ENCODE measurements around the gene SPECC1.
"Not testable (repeated sequence)": the region's sequence is repeated elsewhere in the genome, so short reads cannot be mapped to it uniquely, and the experiment has no call there.

SPECC1 gene

DNA sequence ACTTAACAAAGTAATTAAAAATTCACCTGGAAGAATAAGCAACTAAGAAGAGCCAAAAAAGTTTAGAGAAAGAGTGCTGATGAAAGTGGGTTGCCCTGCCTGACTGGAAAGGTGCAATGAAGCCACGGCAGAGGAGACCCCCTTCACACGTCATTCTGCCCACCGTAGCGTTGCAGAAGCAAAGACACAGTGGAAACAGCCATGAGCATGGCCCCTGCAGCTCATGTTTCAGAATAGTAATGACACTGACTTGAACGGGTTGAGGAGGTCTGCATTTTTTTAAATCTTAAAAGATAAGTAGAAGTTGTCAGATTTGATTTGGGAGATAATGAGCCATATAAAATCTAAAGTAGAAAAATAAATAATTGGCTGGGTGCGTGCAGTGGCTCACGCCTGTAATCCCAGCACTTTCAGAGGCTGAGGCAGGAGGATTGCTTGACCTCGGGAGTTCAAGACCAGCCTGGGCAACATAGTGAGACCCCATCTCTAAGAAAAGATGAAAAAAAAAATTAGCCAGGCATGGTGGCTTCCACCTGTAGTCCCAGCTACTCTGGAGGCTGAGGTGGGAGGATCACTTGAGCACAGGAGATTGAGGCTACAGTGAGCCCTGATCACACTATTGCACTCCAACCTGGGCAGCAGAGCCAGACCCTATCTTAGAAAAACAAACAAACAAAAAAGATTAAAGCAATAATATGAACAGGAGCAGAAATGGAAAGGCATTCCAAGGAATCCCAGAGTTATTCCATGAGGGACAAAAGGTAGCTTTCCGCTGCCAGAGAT lies 273.6 kb downstream of the SPECC1 start:
- no peak for DNase-seq

DNA sequence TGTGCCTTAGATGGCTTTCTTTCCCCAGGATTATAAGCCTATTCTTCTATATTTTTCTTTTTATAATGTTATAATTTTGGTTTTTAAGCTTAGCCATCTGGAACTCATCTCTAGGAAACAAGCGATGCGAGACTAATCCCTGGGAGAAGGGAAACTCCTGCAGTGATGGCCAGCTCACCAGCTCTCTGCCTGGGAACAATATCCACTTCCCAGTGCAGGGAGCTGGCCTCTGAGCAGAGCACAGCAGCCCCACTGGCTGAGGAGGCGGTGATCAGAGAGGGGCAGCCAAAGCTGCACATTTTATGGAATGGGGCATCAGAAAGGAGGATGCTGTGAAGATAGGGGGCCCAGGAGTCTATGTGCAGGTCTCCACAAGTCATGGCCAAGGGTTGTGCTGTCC lies 274.9 kb downstream of the SPECC1 start:
- no peak for DNase-seq

DNA sequence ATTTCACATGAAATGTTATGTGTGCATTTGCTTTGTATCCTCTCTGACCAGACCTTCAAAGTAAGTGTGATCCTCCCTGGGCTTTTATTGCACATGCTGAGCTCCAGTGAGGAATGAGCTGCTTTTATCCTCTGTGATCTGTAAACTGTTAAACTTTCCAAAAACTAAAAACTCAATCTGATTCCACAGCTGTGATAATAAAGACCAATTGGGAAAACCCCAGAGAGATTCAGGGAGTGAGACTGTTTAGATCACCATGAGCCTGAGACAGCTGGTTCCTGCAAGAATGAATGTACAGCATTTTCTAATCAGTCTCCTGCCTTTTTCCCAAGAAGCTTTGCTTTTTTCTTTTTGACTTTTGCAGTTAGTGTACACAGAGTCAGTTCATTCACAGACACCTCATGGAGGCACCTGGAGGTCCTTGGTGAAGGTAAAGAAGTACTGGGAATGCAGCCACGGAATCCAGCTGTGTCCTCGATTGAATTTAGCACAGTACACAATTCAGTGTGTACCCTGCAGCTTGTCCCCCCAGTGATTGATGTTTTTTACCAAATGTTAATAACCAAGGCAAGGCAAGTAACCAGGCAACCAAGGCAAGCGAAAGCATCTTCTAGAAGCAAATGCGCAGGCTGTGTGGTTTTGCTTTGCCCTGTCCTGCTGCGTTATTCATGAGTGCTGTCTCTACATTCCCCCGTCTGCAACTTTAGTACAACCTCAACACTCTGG lies 275.6 kb downstream of the SPECC1 start:
- DNase-seq: no peak

DNA sequence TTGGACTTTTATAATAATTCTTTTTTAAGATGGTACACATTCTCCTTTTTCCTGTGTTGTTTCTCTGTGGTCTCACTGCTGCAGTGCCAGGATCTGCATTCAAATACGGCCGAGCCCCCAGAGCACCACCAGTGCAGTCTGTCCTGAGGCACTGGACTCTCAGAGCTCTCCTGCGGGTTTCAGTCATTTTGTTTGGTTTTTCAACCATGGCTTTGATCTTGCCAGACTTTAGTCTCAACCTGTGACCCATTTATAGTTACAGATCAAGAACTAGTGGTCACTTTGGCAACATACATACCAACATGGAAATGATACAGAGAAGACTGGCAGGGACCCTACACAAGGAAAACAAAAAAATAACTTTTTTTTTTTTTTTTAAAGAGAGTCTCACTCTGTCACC lies 280.8 kb downstream of the SPECC1 start:
- DNase-seq: no peak

DNA sequence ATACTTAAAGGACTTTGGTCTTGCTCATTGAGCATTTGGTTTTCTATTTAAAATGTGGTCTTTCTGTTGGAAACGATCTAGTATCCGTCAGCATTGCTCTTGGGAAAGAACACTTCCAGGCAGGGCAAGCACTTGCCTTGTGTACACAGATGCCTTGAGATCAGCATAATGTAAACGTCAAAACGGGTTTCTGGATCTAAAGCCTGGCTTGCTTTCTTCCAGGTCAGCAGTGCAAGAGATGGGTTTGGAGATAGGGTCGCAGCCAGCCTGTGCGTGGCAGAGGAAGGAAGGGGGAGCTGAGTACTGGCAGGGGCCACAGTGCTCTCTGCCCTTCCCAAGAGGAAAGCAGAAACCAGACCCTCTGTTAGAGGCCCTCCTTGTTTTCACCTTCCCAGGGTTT lies 282.7 kb downstream of the SPECC1 start:
- no peak for DNase-seq

DNA sequence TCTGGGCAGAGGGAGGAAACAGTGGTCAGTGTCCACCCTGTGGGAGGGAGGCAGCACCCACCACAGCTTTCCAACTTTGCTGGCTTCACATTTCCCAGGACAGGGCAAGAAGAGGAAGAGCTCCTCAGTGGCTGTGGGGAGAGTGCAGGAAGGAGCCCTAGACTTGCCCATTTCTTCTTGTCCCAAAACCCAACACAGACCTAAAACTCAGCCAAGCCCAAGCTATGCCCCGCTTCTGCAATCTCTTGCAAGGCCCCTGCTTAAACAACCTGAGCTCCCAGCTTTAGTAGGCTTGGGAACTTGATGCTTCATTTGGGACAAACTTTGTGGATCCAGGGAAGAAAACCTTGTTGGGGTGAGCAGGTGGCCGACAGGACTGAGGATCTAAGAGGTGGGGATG lies 284.3 kb downstream of the SPECC1 start:
- DNase-seq: no peak

DNA sequence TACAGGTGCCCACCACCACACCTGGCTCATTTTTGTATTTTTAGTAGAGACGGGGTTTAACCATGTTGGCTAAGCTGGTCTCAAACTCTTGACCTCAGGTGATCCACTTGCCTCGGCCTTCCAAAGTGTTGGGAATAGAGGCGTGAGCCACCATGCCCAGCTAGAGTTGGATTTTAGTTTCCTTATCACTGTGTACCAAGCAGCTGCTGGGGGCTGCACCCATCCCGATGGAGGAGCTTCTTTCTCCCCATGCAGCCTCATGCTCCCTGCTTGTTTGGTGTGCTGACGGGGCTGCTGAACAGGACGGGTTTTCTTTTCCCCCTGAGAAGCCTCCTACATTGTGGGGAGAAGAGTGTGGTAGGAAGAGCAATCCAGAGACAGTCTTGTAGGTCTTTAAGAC lies 285.0 kb downstream of the SPECC1 start:
- DNase-seq: no peak

DNA sequence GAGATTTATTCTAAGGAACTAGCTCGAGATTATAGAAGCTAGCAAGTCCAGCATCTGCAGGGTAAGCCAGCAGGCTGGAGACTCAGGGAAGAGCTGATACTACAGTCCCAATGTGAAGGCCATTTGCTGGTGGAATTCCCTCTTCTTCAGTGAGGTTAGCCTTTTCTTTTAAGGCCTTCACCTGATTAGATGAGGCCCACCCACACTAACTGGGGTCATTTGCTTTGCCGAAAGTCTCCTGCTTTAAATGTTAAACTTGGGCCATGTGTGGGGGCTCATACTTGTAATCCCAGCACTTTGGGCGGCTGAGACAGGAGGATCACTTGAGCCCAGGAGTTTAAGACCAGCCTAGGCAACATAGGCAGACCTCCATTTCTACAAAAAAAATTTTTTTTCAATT lies 289.9 kb downstream of the SPECC1 start:
- no peak for DNase-seq

DNA sequence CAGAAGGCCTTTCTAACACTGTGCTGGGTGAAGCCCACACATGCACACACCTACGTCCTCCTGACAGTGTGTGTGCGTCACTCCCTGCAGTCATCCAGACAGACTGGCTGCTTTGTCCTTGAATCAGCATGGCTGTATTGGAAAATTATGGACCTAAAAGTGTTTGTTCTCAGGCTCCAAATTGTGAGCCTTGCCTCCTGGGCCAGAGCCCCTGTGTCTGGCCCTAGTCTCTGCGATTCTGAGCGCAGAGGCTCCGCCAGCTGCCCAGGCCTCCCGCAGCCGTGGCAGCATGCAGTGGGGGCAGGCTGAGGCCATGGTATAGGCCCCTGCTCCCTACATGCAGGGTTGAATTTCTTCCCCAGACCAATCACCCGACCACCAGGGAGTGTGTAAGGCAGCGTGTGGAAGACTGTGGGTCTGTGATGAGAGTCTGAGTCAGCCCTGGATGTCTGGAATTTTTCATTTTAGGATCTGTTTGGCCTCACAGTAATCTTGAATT lies 291.3 kb downstream of the SPECC1 start:
- no peak for DNase-seq

DNA sequence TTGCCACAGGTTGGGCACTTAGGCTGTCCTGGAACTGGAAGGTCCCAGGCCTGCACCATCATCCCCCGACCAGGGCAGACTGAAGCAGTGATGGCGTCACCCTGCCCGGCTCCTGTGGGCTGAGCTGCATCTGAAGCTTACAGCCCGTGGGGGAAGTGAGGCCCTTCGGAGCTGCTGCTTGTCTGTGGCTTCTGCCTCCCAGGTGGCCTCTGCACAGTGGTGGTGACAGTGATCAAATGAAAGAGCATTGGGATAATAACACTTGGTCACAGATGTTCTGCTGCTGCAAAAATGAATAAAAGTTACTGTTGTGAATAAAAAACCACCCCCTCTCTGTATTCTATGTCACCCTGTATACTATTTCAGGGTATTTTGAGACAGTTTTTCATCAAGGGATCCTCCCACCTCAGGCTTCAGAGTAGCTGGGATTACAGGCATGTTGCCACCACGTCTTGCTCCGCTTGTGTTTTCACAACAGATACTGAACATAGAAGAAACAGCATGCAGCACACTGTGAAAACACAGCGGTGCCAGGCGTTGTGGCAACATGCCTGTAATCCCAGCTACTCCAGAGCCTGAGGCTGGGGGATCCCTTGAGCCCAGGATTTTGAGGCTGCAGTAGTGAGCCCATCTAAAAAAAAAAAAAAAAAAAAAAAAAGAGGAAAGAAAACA lies 293.2 kb downstream of the SPECC1 start:
- no peak for DNase-seq

DNA sequence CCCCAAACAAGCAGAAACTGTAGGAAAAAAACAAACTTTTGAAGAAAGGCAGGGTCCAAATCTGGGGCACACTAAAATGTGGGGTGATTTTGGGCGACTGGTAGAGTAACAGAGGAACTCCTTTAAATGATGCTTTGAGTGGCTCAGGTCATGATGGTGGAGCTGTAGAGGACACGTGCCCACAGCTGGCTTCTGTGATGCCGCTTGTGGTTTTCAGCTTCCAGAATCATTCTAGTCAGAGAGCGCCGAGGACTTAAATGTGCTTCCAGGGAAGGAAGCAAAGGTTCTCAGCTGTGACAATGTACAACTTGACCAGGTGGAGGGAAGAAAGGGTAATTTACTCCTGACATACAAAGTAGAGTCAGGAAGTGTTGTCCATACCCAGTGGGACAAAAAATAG lies 295.8 kb downstream of the SPECC1 start:
- DNase-seq: no peak

DNA sequence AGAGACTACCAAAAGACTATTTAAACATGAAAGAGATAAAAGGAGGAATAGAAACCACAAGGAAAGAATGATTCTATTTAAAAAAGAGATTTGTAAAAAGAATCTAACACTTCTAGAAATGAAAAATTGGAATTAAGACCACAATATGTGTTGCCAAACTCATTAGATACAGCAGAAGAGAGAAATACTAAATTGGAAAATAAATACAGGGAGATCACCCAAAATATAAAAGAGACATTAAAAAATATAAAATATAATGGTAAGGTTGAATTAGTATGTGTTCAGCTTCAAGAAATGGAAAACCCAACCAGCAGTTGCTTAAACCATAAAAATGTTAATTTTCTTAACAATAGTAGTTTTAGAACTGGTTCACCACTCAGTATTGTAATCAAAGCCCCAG lies 297.8 kb downstream of the SPECC1 start:
- DNase-seq: no peak

DNA sequence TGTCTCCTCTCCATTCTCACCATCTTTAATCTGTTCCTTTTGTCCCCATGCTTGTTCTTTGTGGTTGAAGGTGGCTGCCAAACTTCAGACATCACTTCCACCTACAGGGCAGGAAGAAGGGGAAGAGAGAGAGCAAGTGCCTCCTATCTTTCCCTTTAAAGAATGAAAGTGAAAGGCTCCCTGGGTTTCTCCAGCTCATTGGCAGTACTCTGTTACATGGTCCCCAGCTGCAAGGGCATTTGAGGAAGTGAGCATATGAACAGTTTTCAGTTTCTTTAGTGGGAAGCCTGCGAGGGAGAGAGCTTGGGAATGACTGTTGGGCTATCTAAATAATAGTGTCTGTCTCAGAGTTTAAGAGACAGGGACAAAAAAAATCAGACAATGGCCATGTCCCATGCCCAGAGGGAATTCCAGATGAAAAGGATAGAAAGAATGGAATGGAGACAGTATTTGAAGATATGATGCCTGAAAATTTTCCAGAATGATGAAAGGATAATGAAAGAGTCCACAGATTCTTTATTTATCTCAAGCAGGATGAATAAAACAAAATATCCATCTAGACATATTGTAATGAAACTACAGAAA lies 298.3 kb downstream of the SPECC1 start:
- DNase-seq: no peak

DNA sequence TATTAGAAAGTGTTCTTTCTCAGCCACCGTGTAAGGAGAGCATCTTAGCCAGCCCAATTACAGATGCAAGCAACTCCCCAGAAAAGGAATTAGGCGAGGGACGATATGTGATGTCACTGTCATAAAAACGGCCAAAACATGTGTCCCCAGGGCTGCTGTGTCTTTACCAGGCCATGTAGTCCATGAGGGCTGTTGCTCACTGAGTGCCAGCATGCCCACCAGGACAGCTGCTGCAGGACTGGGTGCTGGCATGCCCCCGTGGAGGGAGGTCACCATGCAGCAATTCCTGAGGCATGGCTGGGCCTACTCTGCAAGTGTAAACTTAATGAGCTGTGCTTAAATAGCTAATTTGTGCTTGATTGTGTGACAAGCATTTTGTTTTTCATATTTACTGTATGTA lies 301.3 kb downstream of the SPECC1 start:
- no peak for DNase-seq

DNA sequence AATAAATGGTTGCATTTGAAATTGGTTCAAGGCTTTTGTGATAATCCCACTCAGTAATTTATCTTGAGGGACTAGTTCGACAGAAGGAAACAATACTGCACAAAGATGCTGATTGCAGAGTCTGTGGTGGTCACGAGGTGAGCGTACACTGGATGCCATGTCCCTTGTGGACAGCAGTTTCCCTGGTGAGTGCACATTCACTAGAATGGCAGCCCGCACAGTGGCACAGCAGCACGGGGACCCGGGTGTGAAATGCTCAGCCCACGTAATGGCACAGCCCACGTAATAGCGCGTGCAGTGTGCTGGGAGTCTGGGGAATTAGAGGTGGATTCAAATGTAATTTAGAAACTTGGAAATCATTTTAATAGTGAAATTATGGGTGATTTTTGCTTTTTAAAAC lies 304.1 kb downstream of the SPECC1 start:
- no peak for DNase-seq

DNA sequence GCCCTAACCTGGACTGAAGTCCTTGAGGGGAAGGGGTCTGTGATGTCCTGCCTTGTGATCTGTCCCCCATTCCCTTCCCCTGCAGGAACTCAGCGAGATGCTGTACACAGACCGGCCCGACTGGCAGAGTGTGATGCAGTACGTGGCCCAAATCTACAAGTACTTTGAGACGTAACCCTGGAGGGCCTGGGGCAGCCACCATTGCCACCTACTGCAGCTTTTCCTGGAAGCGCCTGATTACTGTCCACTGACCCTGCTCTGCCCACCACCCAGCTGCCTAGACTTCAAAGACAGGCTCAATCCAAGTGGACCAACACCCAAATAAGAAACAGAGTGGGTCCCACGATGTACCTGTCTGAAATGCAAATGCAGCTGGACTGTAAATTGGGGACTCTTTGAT lies 304.7 kb downstream of the SPECC1 start:
- no peak for DNase-seq

DNA sequence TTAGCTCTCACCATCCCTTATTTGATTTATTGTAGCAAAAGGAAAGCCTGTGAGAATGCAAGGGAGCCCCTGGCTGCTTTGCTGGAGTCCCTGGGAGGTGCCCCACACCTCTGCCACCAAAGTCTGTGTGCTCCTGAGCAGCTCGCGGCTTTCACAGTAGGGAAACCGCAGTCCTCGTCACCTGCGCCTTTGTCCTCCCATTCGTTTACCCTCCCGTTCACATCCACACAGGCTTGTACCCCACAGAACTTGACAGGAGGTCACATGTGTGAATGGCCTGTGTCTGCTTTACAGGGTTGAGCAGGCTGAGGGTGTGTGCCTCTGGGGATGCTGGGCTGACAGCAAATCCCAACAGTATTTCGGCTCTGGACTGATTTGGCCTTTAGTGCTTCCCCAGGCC lies 305.7 kb downstream of the SPECC1 start:
- DNase-seq: no peak

DNA sequence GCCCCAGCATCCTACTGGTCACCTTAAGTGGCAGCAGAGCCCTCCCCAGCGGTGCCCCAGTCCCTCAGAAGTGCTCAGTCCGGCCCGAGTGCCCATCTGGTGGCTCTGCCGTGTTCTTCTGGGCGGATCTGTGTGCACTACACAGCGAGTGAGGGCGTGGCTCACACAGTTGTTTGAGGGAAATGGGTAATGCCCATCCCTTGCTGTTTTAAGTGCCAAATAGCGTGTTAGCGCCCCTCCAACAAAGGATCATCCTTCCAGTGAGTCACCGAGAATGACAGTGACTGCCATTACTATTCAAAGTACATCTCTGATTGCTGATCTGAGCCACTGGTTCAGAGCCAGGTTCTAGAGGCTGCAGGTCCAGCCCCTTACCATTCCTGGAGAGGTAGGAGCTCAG lies 306.2 kb downstream of the SPECC1 start:
- DNase-seq: no peak

DNA sequence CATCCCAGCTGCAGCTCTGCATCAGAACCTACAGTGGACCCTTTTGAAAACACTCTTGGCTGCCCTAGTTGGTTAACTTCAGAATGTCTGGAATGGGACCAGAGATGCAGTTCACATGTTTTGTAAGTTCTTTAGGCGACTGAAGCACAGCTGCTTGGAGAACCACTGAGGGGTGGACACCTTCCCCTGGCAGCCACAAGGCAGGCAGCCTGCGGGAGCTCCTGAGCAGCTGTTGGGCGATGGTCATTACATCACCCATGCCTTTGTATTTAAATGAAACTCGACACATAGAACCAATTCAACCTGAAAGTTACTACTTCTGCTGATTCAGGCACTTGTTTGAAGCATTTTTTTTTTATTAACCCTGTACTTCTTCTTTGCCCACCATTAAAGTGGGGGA lies 306.7 kb downstream of the SPECC1 start:
- no peak for DNase-seq

DNA sequence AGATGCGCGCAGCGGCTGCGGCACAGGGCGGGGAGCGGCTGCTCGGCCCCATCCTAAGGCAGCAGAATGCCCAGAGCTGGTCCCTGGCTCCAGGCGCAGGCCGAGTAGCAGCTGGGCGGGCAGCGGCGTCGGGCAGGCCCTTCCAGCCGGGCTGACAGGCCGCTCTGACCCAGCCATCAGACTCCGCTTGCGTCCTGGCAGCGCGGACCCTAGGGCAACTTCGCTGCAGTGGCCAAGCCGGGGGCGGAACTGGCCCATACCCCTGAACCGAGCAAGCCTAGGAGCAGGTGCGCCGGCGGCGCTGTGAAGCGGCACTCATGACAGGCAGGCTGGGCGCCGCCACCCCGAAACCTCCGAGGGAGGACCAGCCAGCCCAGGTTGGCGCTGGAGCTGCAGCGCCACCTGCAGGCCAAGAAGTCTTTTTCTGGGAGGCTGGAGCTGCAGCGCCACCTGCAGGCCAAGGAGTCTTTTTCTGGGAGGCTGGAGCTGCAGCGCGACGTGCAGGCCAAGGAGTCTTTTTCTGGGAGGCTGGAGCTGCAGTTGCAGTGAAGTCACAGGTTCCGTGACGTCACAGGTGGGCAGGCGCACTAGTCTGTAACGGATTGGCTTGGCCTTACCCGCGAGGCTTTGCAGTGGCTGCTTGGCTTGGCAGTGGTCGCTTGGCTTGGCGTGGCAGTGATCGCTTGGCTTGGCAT lies 311.5 kb downstream of the SPECC1 start:
- DNase-seq: peak; percentile 70

DNA sequence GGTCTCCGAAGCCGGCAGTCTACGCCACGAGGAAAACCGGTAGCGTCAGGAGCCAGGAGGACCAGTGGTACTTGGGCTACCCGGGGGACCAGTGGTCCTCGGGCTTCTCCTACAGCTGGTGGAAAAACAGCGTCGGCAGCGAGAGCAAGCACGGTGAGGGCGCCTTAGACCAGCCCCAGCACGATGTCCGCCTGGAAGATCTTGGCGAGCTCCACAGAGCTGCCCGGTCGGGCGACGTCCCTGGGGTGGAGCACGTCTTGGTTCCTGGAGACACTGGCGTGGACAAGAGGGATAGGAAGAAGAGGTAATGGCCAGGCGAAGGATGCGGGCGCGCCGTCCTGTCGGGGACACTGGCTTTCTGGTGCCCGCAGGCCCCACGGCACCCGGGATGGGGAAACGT lies 312.2 kb downstream of the SPECC1 start:
- DNase-seq: not testable (repeated sequence)

DNA sequence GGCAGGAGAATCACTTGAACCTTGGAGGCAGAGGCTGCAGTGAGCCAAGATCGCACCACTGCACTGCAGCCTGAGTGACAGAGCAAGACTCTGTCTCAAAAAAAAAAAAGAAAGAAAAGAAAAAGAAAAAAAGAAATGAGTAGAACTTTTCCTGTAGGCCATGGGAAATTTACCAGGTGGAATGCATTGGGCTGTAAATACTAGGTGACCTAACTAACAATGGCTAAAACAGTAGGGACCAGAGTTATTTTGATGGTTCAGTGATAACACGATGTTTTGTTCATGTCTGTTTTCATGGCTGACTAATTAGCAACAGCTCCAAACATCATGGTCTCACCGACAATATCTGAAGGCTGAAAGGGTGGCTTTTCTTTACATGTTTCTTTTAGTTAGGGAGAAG lies 318.6 kb downstream of the SPECC1 start:
- DNase-seq: not testable (repeated sequence)

DNA sequence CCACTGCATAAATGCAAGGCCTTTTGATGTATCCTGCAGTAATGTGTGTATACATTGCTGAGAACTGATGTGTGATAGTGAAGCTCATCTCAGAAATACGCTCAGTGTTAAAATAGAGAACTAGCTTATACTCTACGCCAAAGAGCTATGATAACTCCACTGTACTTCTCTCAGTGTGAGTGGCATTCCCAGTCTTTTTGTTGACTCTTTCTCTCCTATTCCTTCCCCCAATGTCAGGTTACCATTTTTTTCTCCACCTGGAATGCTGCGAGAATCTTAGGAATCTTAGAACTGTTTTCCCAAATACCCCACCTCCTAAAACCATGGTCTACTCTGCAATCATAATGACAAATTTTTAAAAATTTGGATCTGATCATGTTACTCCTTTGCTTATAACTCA lies 342.2 kb downstream of the SPECC1 start:
- not testable (repeated sequence) for DNase-seq
